ENCODE data around the gene SLC39A1. TPM values are rescaled to one million over a fixed set of nuclear protein-coding genes. Genes with fewer than 3 reads are reported as not detected.

The SLC39A1 gene
- total and polyA plus RNA-seq, 2 of the 4 experiments (the other 2 are of a cell fraction), result 89.1 to 97.7 TPM

GRCh38 chr1:153959454-153959853, 3.9 kb downstream of the SLC39A1 start:
- H3K56ac ChIP-seq (ENCODE audit: extremely low read depth, insufficient read depth, low read length), result no peak overlapping the region
- no peak overlapping the region for H2AK5ac ChIP-seq (ENCODE audit: low read depth, low read length)
- peaks cover 37% of the 10 kb centered on the region for H4K20me1 ChIP-seq (ENCODE audit: insufficient read depth, low read length)
- no peaks in the 10 kb centered on the region for H3K9me3 ChIP-seq (ENCODE audit: control insufficient read depth, insufficient read depth, low read length)
- H3K27ac ChIP-seq (ENCODE audit: insufficient read depth, low read length), result no peak overlapping the region; the same call in 1 of the 2 replicates
- CTCF ChIA-PET, result interaction anchor here (1.0 kb wide), 1 partner anchor 8 kb away, joined by 3 read pairs; the partner anchor contains the start of gene CREB3L4
- H3K14ac ChIP-seq (replicated peaks; ENCODE audit: low read depth, low read length), result no peak overlapping the region
- H3K4me3 ChIP-seq (ENCODE audit: insufficient read depth, low read depth, low read length), result no peak overlapping the region
- dilution Hi-C loops (cut with HindIII; ENCODE audit: low sequenced_read_pairs, unreplicated experiment) (no loop called here), in situ Hi-C loops (cut with MboI; ENCODE audit: low sequenced_read_pairs) (loop anchor here (25.0 kb wide), 1 partner anchor 422 kb away; the partner anchor contains the start of genes S100A3, S100A4, S100A5 and S100A6), intact Hi-C loops (cut with micrococcal nuclease) (no loop called here)
- no TSS peak for BruUV-seq (replicated peaks)
- peaks cover 16% of the 10 kb centered on the region; the same call in 1 of the 2 replicates for H3K36me3 ChIP-seq (ENCODE audit: control insufficient read depth, insufficient read depth, low read length)
- TF ChIP-seq CEBPB (IDR thresholded peaks at IDR 0.05; ENCODE audit: low read depth, low read length), result no peak
- no peak for TF ChIP-seq CHD1 (IDR thresholded peaks at IDR 0.05; ENCODE audit: low read depth, low read length)
- TF ChIP-seq MAFK (IDR thresholded peaks at IDR 0.05; ENCODE audit: low read depth, low read length), result no peak
- TF ChIP-seq MXI1 (IDR thresholded peaks at IDR 0.05; ENCODE audit: borderline replicate concordance, low read depth, low read length), result no peak
- no peak for TF ChIP-seq RFX5 (IDR thresholded peaks at IDR 0.05; ENCODE audit: low read depth, low read length)
- no peak for TF ChIP-seq FOS (IDR thresholded peaks at IDR 0.05; ENCODE audit: low read depth, low read length)
- TF ChIP-seq SMC3 (IDR thresholded peaks at IDR 0.05; ENCODE audit: low read depth, low read length), result no peak
- 50% methylated on average over 1 of the region's 3 CpGs; no CpG with 5 or more reads in 1 of the 2 experiments for WGBS, 2 experiments (ENCODE audit: extremely low coverage in 2 of 2, insufficient read length in 1 of 2)
- no peak overlapping the region for H2BK20ac ChIP-seq (ENCODE audit: low read depth, low read length)
- H2BK120ac ChIP-seq (ENCODE audit: low read depth, low read length), result no peak overlapping the region
- DNase-seq (no peak), ATAC-seq (ENCODE audit: low read depth) (no peak)
- H3K4me2 ChIP-seq (ENCODE audit: low read depth, low read length), result no peak overlapping the region; the same call in 1 of the 2 replicates
- no peak overlapping the region for H3K9ac ChIP-seq (ENCODE audit: low read depth, low read length)
- no peak overlapping the region for H2BK15ac ChIP-seq (ENCODE audit: low read depth, low read length)
- no peak overlapping the region for H3K23ac ChIP-seq (ENCODE audit: low read depth, low read length)
- H4K91ac ChIP-seq (ENCODE audit: insufficient read depth, low read depth, low read length), result no peak overlapping the region
- H3K4ac ChIP-seq (ENCODE audit: low read depth, low read length), result no peak overlapping the region
- H2BK5ac ChIP-seq (ENCODE audit: low read depth, low read length, poor library complexity, severe bottlenecking), result no peak overlapping the region
- POLR2A ChIA-PET (ENCODE audit: unreplicated experiment), result interaction anchor here (1.3 kb wide), 1 partner anchor 31 kb away, joined by 3 read pairs; the partner anchor contains the start of gene RPS27
- peaks cover 18% of the 10 kb centered on the region for H3K4me1 ChIP-seq (ENCODE audit: control insufficient read depth, insufficient read depth, low read length)
- no peak overlapping the region for H3K18ac ChIP-seq (ENCODE audit: low read depth, low read length)
- H4K5ac ChIP-seq (ENCODE audit: low read depth, low read length), result no peak overlapping the region
- H2AFZ ChIP-seq (replicated peaks; ENCODE audit: low read length, poor library complexity), result no peak overlapping the region
- peaks cover 24% of the 10 kb centered on the region for H3K9me1 ChIP-seq (ENCODE audit: insufficient read depth, low read length)
- peaks cover 14 to 77% of the 10 kb centered on the region in 2 experiments for H3K79me1 ChIP-seq (ENCODE audit: low read depth in 1 of 2, low read length in 2 of 2)
- H4K8ac ChIP-seq (ENCODE audit: low read depth in 2 of 2, low read length in 2 of 2), result no peak overlapping the region
- H2AK9ac ChIP-seq (replicated peaks; ENCODE audit: low read depth, low read length, poor library complexity), result peak overlapping the region; percentile 3
- H3K27me3 ChIP-seq (ENCODE audit: control insufficient read depth, insufficient read depth, low read length), result no peaks in the 10 kb centered on the region
